Mesenteric fat pad (tissue), 1 donor: ENCODE results near the gene CTAG1B. TPM values are rescaled to one million over a fixed set of nuclear protein-coding genes. Genes with fewer than 3 reads are reported as not detected.
A peak's percentile ranks its signal among the peaks of the same experiment; 100 is the strongest.
"Not testable (repeated sequence)": the region's sequence is repeated elsewhere in the genome, so short reads cannot be mapped to it uniquely, and the experiment has no call there.

Experiments used
- DNase-seq: peaks from one replicate; pipeline ENCODE4 v3.0.0-alpha.2; 2020; ENCODE audit warnings: low spot score
- long read RNA-seq: library from polyadenylated mRNA; unstranded; transcript quantifications from one replicate; pipeline ENCODE4 v2.0.0, GENCODE V29; 2020
- total RNA-seq: library from RNA; stranded (reverse); fragmentation: NEBNext Ultra II Directional; extraction: Animal tissue kit (Norgen Biotek cat#: 25700); gene quantifications from one replicate; pipeline ENCODE4 v1.2.1, GENCODE V29; 2021
- donor health status: DM: yes; HTN: yes; CAD: no.

Gene CTAG1B
- not detected for total RNA-seq
- long read RNA-seq, result 0 reads

GRCh38 chrX:154619182-154619581 lies at the start of gene CTAG1B:
CTAG1B (minus strand) TSS chrX:154619282; CDS start chrX:154619218, 64 bp downstream.
- DNase-seq, result not testable (repeated sequence)

- DNase-seq, result no peak
These were observed 42.8 kb upstream of the CTAG1B start for GRCh38 chrX:154661899-154662298.

DNA sequence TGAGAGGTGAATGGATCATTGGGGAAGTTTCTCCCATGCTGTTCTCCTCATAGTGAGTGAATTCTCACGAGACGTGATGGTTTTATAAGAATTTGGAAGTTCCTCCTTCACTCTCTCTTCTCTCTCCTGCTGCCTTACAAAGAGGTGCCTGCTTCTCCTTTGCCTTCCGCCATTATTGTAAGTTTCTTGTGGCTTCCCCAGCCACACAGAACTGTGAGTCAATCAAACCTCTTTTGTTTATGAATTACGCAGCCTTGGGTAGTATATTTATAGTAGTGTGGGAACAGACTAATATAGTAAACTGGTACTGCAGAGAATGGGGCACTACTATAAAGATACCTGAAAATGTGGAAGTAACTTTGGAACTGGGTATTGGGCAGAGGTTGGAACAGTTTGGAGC lies 42.1 kb upstream of the CTAG1B start:
- no peak for DNase-seq

DNA sequence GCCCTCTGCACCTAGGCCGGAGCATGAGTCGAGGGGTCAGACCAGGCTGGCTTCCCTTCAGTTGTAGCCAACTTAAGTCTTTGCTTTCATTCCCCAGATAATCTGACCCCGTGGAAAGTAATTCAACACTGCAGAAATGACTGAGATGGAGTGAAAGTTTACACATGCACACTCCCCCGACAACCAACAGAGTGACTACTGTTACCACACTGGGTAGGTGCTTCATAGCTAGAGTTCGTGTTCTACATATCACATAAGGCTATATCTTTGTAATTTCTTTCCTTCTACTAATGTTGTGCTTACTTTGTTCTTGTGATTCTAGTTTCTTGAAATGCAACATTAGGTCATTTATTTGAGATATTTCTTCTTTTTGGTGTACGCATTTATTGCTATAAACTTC lies 41.5 kb upstream of the CTAG1B start:
- DNase-seq, result no peak

DNA sequence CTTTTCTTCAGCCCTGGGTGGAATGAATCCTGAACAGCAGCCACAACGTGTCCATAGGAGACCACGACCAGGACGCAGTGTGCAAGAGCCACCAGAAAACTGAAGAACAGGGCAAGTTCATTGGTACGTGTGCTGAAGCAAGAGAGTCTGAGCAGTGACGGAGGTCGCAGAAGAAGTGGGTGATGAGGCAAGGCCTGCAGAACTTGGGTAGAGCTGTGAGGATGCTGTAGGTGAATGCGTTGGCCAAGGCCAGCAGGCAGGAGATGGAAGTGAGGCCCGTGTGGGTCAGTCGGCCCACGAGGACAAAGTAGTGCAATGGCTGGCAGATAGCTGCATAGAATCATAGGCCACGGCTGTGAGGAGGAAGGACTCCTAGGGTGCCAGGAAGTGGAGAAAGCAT lies 39.9 kb upstream of the CTAG1B start:
- DNase-seq, result no peak

GRCh38 chrX:154658187-154658586 lies 39.1 kb upstream of the CTAG1B start:
- no peak for DNase-seq

- DNase-seq, result no peak
These were observed 38.2 kb upstream of the CTAG1B start for GRCh38 chrX:154657226-154657805.

DNA sequence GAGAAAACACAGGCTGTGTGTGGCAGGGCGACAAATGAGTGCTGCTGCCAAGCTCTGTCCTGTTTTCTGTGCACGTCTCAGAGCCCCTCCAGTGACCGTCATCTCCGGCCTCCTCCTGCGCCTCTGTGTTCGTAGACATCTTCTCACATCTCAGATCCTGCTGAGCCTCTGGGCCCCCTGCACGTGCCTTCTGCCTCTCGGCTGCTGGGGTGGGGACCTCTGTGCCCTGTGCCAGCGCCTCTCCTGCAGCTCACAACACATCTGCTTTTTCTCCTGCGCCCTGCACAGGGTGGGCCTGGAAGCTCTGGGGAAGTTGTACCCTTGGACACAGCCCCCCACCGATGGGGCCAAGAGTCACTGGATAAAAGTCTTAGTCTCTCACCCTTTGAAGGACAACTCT lies 36.7 kb upstream of the CTAG1B start:
- DNase-seq, result no peak

GRCh38 chrX:154655346-154655745 lies 36.3 kb upstream of the CTAG1B start:
- DNase-seq, result no peak

DNA sequence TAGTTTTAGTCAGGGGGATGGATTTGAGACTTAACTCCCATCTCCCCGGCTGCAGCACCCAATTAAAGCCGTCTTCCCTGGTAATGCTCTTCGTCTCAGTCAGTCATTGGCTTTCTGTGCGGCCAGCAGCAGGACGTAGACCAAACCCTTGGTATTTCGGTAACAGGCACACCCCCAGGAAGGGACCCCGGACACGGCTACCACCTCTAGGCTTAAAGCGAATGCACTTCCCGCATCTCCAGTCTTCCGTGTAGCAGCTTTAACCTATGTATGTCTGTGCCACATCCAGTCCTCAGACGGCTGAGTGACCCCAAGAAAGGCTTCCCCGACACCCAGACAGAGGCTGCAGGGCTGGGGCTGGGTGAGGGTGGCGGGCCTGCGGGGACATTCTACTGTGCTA lies 35.8 kb upstream of the CTAG1B start:
- no peak for DNase-seq

DNA sequence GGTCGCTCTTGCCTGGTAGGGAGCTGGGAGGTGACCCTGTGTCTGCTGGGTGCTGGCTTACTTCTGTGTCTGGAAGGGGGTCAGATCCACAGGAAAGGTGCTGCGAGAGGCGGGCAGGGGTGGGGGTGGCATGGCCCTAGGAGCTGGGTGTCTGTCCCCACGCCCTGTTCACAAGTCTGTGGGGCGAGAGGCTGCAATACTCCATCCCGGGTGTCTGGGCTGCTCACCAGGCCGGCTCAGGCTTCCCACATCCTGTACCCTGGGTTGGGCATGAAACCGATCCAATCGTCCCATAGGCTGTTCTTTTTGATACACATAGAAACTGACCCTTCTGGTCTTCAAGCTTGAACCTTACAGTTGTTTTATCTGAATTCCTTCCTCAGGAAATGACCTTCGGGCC lies 35.3 kb upstream of the CTAG1B start:
- no peak for DNase-seq

GRCh38 chrX:154653413-154653812 lies 34.3 kb upstream of the CTAG1B start, which contains the start of gene CTAG2:
CTAG2 (minus strand) TSS chrX:154653579; CDS start chrX:154653515, 64 bp downstream.
- not testable (repeated sequence) for DNase-seq

DNA sequence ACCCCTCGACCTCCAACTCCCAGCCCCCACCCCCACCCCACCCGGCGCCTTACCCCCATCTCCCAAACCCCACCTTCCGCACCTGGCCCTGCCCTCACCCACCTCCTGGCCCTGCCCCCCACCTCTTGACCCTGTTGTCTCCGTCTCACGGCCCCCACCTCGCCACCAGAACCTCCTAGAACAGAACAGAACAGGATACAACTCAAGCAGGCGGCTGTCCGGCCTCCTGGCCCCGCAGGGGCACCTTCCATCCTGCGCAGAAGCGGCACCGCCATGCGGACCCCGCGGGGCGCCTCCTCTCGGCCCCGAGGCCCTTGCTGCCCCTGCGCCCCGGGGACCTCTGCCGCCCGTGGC lies 33.9 kb upstream of the CTAG1B start:
- no peak for DNase-seq

- DNase-seq, result no peak
These were observed 33.4 kb upstream of the CTAG1B start for GRCh38 chrX:154652311-154653047.

DNA sequence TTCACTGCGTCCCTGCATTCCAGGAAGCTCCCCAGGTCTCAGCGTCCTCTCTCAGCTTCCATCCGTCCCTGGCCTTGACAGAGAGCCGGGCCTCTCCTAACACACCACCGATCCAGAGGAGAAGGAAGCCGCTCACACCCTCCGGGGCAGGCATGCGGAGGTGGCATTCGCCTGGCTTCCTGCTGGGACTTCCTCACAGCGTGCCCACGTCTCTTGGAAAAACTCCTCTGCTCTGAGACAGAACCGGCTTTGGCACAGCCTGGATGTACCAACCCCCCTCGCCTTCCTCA lies 31.1 kb upstream of the CTAG1B start:
- DNase-seq, result peak; percentile 68

DNA sequence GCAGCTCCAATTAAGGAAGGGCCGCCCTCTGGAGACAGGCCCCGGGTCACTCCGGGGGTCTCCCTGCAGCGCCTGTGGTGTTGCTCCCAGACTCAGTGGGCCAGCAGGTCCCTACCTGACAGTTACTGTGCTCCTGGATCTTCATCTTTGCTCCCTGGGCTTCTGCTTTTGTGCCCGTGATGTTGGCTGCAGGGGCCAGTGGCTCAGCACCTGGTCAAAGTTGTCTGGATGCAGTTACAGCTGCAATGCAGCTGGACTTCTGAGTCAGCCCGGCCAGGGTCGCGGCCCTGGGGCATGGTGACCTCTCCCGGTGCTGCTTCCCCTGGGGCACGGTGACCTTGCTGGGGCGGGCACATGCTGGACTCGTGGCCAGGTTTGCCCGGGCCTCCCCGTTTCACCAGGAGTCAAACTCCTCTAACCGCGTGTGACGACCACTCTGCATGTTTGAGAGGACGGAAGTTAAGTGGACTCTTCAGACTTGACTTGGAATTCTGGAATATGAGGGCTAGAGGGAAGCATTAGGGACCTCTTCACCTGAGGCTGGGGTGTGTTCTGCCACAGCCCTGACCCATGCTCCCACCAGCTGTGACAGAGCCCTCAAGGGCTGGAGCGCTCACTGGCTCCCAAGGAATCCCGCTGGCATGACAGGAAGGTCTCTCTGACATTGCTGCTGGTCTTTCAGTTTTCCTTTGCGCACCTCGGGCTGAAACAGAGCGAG lies 30.6 kb upstream of the CTAG1B start:
- peak; percentile 81 for DNase-seq

DNA sequence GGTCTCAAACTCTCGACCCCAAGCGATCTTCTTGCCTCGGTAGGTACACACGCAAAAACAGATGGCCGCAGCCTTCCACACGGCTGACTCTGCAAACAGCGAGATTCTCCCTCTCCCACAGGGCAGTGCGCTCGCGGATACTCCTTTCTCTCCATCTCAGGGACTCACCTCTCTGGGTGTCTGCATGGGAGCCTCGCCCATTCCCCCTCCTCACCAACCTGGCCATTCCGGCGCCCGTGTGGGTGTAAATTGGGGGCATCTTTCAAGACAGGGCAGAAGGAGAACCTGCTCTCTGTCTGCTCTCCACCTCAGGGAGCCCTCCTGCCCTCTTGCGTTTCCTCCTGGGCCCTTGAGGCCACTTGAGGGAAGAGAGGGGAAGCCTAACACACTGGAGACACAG lies 29.8 kb upstream of the CTAG1B start:
- peak; percentile 69 for DNase-seq

DNA sequence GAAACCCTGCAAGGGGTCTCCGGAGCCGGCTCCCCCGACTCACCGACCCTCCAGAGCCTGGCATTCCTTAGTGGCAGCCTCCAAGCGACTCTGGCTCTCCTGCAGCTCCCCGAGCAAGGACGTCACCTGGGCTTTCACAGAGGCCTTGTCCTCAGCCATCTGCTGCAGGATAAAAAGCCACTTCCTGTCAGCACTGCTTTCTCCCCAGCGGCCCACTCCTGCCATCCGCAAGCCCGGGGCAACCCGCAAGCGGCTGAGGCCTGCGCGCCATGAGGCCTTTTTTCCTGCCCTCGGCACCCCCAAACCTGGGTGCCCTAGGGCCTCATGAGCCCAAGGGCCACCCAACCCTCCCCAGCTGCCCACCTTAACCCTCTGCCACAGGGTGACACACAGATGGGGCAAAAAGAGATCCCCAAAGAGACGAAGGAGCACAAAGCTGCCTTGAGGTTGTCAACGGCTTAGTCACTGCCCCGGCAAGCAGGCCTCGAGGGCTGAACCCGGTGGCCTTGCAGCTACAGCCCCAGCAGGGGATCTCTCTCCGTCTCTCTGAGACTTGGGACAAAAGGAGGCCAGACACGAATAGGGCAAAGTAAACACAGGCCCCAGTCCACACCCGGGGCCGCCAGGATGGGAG lies 26.8 kb upstream of the CTAG1B start:
- not testable (repeated sequence) for DNase-seq

GRCh38 chrX:154643708-154644107 lies 24.6 kb upstream of the CTAG1B start:
- not testable (repeated sequence) for DNase-seq

- not testable (repeated sequence) for DNase-seq
These were observed 22.7 kb upstream of the CTAG1B start for GRCh38 chrX:154641740-154642139.

GRCh38 chrX:154633661-154634060 lies 14.6 kb upstream of the CTAG1B start:
- not testable (repeated sequence) for DNase-seq

DNA sequence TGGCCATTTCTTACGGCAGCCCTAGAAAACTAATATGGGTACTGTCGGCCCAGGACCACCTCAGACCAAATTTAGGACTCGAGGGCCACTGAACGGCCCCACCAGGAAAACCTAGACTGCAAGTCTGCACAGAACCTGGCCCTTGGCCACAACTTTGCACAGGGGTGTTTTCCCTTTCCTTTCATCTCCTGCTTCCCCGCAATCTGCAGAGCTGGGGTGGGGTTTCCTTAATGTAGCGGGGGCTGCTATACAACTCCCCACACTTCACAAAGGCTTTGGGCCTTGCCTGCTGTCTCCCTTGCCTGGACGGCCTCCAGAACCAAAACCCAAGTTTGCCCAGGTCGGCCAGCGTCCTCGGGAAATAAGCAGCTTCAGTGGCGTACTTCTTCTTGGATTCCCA lies 11.9 kb upstream of the CTAG1B start:
- DNase-seq, result not testable (repeated sequence)
